Ovary (tissue), 9 donors: Measurements from ENCODE around the gene RACK1. TPM values are rescaled to one million over a fixed set of nuclear protein-coding genes. Genes with fewer than 3 reads are reported as not detected.
"Not testable (repeated sequence)": the region's sequence is repeated elsewhere in the genome, so short reads cannot be mapped to it uniquely, and the experiment has no call there.

Experiments used
- DNase-seq, 5 donors: peaks; one replicate each; pipeline ENCODE4 v3.0.0-alpha.2; 2019 to 2020
- H3K27ac ChIP-seq, 2 donors: fragments of 200-600 bp; one replicate each; pipeline versions ENCODE4 v1.5.1 to v1.8.0; 2019 to 2022
- H3K27me3 ChIP-seq: fragments of 200-600 bp; one replicate; pipeline ENCODE4 v1.8.0; 2022
- H3K36me3 ChIP-seq: fragments of 200-600 bp; sonication (generic); one replicate; pipeline ENCODE4 v1.5.1; 2019
- H3K4me1 ChIP-seq: one replicate; pipeline ENCODE4 v1.8.1; 2013; ENCODE audit warnings: mild to moderate bottlenecking, moderate library complexity; ENCODE audit not compliant: insufficient read depth
- H3K4me3 ChIP-seq: fragments of 200-600 bp; sonication (generic); one replicate; pipeline ENCODE4 v1.5.1; 2017
- H3K9me3 ChIP-seq, 2 donors: fragments of 200-600 bp in 1 of 2; sonication (generic) in 1 of 2; one replicate each; pipeline versions ENCODE4 v1.5.1 to v1.8.1; 2013 to 2019; ENCODE audit warnings: mild to moderate bottlenecking in 1 of 2, moderate library complexity in 1 of 2
- EP300 ChIP-seq: sonication (generic); formaldehyde crosslinking; IDR thresholded peaks from one replicate; pipeline ENCODE4 v1.6.1; 2017; ENCODE audit warnings: antibody characterized with exemption
- POLR2A ChIP-seq: fragments of 450-650 bp; IDR thresholded peaks from one replicate; pipeline ENCODE4 v1.6.1; 2017; ENCODE audit warnings: antibody characterized with exemption, mild to moderate bottlenecking, moderate library complexity
- WGBS, 3 donors: extraction: QIAGEN DNeasy Blood & Tissue Kit in 1 of 3; methylation state at CpG; one replicate each; pipeline versions ENCODE4 v1.1.5 to v1.1.7; 2013 to 2017; 5-methylcytosine and 5-hydroxymethylcytosine counted together
- intact Hi-C, 4 donors: fragments of 100-400 bp; cut with DNase I; formaldehyde crosslinking; loops; one replicate each; pipeline versions ENCODE4 v1.11.0 to v1.15.1; 2022 to 2023
- polyA plus RNA-seq, 2 donors: library from polyadenylated mRNA; stranded (reverse); fragments of 200-250 nt in 1 of 2; fragments of 350-450 nt in 1 of 2; fragmentation: Illumina TruSeq in 1 of 2; extraction: RNeasy Lipid Tissue Mini Kit (QIAGEN cat#74804) in 1 of 2; gene quantifications; one replicate each; pipeline ENCODE4 v1.2.3, GENCODE V29; 2013 to 2014
- total RNA-seq, 7 donors: library from RNA; depleted of rRNA in 2 of 7; stranded (reverse); fragments of >200 nt in 2 of 7; fragmentation: NEBNext Ultra II Directional in 3 of 7; extraction: Animal tissue kit (Norgen Biotek cat#: 25700) in 3 of 7; gene quantifications; one replicate each; pipeline versions ENCODE4 v1.1.0 to v1.2.4, GENCODE V29; 2016 to 2023
- TF ChIP-seq, protein P1 (sequence below), 3 donors: fragments of 450-650 bp in 2 of 3; fragments of 200-600 bp in 1 of 3; IDR thresholded peaks; one replicate each; pipeline versions ENCODE4 v1.5.1 to v1.8.0; 2016 to 2022; ENCODE audit warnings: antibody characterized with exemption in 3 of 3, mild to moderate bottlenecking in 1 of 3
- donor health status: DM: no; HTN: no; CAD: no; lungs with moderate emphysema.
- donor health status: DM: no; HTN: no; CAD: no.
- donor health status: Bipolar disorder and iron deficiency.
- donor health status: DM: yes; HTN: yes; CAD: no.
- donor health status: DM: no; HTN: no; CAD: no.
- donor health status: DM: yes; HTN: yes; CAD: no.

Gene RACK1
- total and polyA plus RNA-seq, 9 donors = 2,570 to 4,895 (median 3,203) TPM

DNA sequence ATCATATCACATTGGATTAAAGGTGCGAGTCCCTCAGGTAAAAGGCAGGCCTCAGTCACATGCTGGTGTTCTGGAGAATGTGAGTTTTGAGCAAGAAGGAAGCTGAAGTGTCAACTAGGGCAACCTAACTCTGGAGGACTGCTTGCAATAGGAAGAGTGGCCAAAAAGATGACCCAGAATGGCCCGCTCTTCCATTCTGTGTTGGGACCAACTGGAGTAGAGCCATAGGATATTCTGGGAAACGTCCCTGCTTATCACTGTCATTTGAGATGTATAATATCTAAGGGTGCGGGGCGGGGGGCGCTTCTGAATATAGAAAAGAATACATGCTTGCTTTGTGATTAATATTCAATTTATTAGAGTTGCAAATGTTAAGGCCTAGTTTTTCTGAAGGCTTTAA is 31.6 kb downstream of the RACK1 start:
- H3K36me3 ChIP-seq = no peaks in the 10 kb centered on the region
- H3K4me1 ChIP-seq = peaks cover 2% of the 10 kb centered on the region
- no peaks in the 10 kb centered on the region for H3K9me3 ChIP-seq
- no peak overlapping the region for H3K27ac ChIP-seq
- TF ChIP-seq POLR2A (no peak), EP300 (no peak)
- TF ChIP-seq, protein P1, sequence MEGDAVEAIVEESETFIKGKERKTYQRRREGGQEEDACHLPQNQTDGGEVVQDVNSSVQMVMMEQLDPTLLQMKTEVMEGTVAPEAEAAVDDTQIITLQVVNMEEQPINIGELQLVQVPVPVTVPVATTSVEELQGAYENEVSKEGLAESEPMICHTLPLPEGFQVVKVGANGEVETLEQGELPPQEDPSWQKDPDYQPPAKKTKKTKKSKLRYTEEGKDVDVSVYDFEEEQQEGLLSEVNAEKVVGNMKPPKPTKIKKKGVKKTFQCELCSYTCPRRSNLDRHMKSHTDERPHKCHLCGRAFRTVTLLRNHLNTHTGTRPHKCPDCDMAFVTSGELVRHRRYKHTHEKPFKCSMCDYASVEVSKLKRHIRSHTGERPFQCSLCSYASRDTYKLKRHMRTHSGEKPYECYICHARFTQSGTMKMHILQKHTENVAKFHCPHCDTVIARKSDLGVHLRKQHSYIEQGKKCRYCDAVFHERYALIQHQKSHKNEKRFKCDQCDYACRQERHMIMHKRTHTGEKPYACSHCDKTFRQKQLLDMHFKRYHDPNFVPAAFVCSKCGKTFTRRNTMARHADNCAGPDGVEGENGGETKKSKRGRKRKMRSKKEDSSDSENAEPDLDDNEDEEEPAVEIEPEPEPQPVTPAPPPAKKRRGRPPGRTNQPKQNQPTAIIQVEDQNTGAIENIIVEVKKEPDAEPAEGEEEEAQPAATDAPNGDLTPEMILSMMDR (IDR thresholded peaks at IDR 0.05) = no peak
- no peaks in the 10 kb centered on the region for H3K27me3 ChIP-seq
- intact Hi-C loops = no loop called here
- H3K4me3 ChIP-seq = no peak overlapping the region
- 88 to 91% (median 90%) methylated on average over 6 of the region's 6 CpGs for WGBS, 3 donors
- DNase-seq = no peak

DNA sequence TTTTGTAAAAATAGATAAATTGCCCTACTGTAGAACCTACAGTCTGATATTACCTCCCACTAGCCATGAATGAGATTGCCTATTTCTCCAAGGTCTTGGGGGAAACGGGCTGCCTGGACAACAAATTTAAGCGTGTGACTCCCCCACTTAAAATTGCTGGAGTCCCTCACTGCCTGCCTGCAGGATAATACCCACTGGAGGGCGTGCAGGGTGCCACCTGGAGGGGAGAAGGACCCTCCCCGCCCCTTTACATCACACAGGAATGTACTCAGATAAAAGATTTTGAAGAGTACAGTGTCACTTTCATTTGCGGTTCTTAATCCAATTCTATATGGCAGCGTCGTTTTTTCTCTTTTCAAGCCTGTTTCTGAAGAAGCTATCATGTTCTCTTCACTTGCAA is 32.5 kb downstream of the RACK1 start:
- no peak overlapping the region for H3K27ac ChIP-seq
- H3K9me3 ChIP-seq = no peaks in the 10 kb centered on the region
- DNase-seq = no peak
- no peaks in the 10 kb centered on the region for H3K36me3 ChIP-seq
- TF ChIP-seq POLR2A (no peak), EP300 (no peak)
- TF ChIP-seq, protein P1 (IDR thresholded peaks at IDR 0.05) = no peak
- H3K4me3 ChIP-seq = no peak overlapping the region
- intact Hi-C loops = no loop called here
- H3K27me3 ChIP-seq = no peaks in the 10 kb centered on the region
- H3K4me1 ChIP-seq = no peaks in the 10 kb centered on the region
- WGBS, 3 donors = 39 to 49% (median 42%) methylated on average over 7 of the region's 7 CpGs

DNA sequence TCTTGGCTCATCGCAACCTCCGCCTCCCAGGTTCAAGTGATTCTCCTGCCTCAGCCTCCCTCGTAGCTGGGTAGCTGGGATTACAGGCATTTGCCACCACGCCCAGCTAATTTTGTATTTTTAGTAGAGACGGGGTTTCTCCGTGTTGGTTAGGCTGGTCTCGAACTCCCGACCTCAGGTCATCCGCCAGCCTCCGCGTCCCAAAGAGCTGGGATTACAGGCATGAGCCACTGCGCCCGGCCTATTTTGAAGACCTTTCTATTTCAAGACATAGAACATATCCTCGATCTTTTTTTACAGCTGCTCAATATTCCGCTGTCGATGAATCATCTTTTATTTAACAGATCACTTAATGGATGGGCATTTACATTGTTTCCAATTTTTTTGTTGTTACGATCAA is 33.0 kb downstream of the RACK1 start:
- WGBS, 3 donors = 76 to 85% (median 83%) methylated on average over 17 of the region's 17 CpGs
- H3K27ac ChIP-seq, H3K4me3 ChIP-seq, H3K27me3 ChIP-seq, H3K4me1 ChIP-seq, DNase-seq, H3K36me3 ChIP-seq, H3K9me3 ChIP-seq, intact Hi-C loops: not testable (repeated sequence)

DNA sequence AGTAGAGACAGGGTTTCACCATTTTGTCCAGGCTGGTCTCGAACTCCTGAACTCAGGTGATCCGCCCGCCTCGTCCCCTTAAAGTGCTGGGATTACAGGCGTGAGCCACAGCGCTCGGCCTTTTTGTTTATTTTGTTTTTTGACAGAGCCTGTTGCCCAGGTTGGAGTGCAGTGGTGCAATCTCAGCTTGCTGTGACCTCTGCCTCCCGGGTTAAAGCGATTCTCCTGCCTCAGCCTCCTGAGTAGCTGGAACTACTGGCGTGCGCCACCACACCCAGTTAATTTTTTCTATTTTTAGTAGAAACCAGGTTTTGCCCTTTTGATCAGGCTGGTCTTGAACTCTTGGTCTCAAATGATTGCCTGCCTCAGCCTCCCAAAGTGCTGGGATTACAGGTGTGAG is 33.6 kb downstream of the RACK1 start:
- DNase-seq, H3K27ac ChIP-seq, H3K9me3 ChIP-seq, H3K4me1 ChIP-seq, intact Hi-C loops, H3K4me3 ChIP-seq, H3K36me3 ChIP-seq, H3K27me3 ChIP-seq: not testable (repeated sequence)
- 72 to 85% (median 81%) methylated on average over 11 of the region's 11 CpGs for WGBS, 3 donors

DNA sequence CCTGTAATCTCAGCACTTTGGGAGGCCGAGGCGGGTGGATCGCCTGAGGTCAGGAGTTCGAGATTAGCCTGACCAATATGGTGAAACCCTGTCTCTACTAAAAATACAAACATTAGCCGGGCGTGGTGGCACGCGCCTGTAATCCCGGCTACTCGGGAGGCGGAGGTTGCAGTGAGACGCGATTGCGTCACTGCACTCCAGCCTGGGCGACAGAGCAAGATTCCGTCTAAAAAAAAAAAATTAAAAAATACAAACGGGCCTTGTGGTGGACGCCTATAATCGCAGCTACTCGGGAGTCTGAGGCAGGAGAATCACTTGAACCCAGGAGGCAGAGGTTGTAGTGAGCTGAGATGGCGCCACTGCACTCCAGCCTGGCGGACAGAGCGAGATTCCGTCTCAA is 34.7 kb downstream of the RACK1 start:
- not testable (repeated sequence) for H3K9me3 ChIP-seq, H3K36me3 ChIP-seq, H3K27me3 ChIP-seq, DNase-seq, H3K4me3 ChIP-seq, H3K27ac ChIP-seq
- intact Hi-C loops = loop anchor here in 1 of 4 donors (10.0 kb wide), 1 partner anchor 384 kb away; no protein-coding TSS in a partner anchor
- 81 to 86% (median 86%) methylated on average over 24 of the region's 24 CpGs for WGBS, 3 donors
- peaks cover 12% of the 10 kb centered on the region for H3K4me1 ChIP-seq

DNA sequence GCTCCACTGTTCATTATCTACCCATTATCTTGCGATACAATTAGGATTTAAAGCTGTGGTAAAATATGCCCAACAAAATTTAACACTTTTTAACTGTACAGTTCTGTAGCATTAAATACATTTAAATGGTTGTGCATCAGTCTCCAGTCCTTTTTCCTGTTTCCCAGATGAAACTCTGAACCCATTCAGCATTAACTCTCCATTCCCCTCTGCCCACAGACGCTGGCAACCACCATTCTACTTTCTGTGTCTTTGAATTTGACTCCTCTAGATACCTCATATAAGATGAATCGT is 35.8 kb downstream of the RACK1 start:
- peaks cover 12% of the 10 kb centered on the region for H3K4me1 ChIP-seq
- no peaks in the 10 kb centered on the region for H3K9me3 ChIP-seq
- peak overlapping the region in 1 of 2 donors; percentile 79 for H3K27ac ChIP-seq
- 28 to 33% (median 30%) methylated on average over 3 of the region's 3 CpGs for WGBS, 3 donors
- peak overlapping the region; percentile 52 for H3K4me3 ChIP-seq
- no peaks in the 10 kb centered on the region for H3K36me3 ChIP-seq
- no peaks in the 10 kb centered on the region for H3K27me3 ChIP-seq
- no peak for TF ChIP-seq POLR2A
- TF ChIP-seq, protein P1 (IDR thresholded peaks at IDR 0.05) = no peak
- no peak for TF ChIP-seq EP300
- DNase-seq = no peak
- intact Hi-C loops = loop anchor here in 1 of 4 donors (10.0 kb wide), 1 partner anchor 383 kb away; no protein-coding TSS in a partner anchor
